Amniotic epithelial cell (primary cell): ENCODE data around the gene FLT1.

Experiments
- DNase-seq: peaks from one replicate; pipeline ENCODE4 v3.0.0-alpha.2; 2010; ENCODE audit warnings: low read depth

FLT1 gene

GRCh38 chr13:28494778-28495537, at the start of gene FLT1:
FLT1 (minus strand) TSS chr13:28495128; CDS start chr13:28494843, 285 bp downstream.
- no peak for DNase-seq

- DNase-seq = no peak
These were observed 49.1 kb upstream of the FLT1 start for GRCh38 chr13:28544026-28544425.

GRCh38 chr13:28542804-28543203, 47.9 kb upstream of the FLT1 start:
- no peak for DNase-seq

GRCh38 chr13:28541966-28542365, 47.0 kb upstream of the FLT1 start:
- peak; percentile 87 for DNase-seq

- no peak for DNase-seq
These were observed 45.7 kb upstream of the FLT1 start for GRCh38 chr13:28540612-28541011.

GRCh38 chr13:28539625-28540286, 44.8 kb upstream of the FLT1 start:
- DNase-seq = no peak

- no peak for DNase-seq
These were observed 44.0 kb upstream of the FLT1 start for GRCh38 chr13:28538932-28539331.

- no peak for DNase-seq
These were observed 42.2 kb upstream of the FLT1 start for GRCh38 chr13:28537171-28537570.

- DNase-seq = no peak
These were observed 41.4 kb upstream of the FLT1 start for GRCh38 chr13:28536371-28536770.

- DNase-seq = no peak
These were observed 40.8 kb upstream of the FLT1 start for GRCh38 chr13:28535734-28536133.

GRCh38 chr13:28534801-28535200, 39.9 kb upstream of the FLT1 start:
- no peak for DNase-seq

- DNase-seq = no peak
These were observed 39.3 kb upstream of the FLT1 start for GRCh38 chr13:28534210-28534609.

GRCh38 chr13:28533441-28534166, 38.7 kb upstream of the FLT1 start:
- no peak for DNase-seq

GRCh38 chr13:28533125-28533436, 38.2 kb upstream of the FLT1 start:
- no peak for DNase-seq

GRCh38 chr13:28532388-28533124, 37.6 kb upstream of the FLT1 start:
- no peak for DNase-seq

GRCh38 chr13:28531845-28532387, 37.0 kb upstream of the FLT1 start:
- no peak for DNase-seq

GRCh38 chr13:28531077-28531844, 36.3 kb upstream of the FLT1 start:
- no peak for DNase-seq

GRCh38 chr13:28530729-28531076, 35.8 kb upstream of the FLT1 start:
- DNase-seq = no peak

GRCh38 chr13:28529836-28530235, 34.9 kb upstream of the FLT1 start:
- no peak for DNase-seq

GRCh38 chr13:28528848-28529247, 33.9 kb upstream of the FLT1 start:
- DNase-seq = no peak

- DNase-seq = no peak
These were observed 33.5 kb upstream of the FLT1 start for GRCh38 chr13:28528388-28528787.

GRCh38 chr13:28527629-28528028, 32.7 kb upstream of the FLT1 start:
- no peak for DNase-seq
